ENCODE measurements around the gene COPZ1.

The COPZ1 gene

GRCh38 chr12:54374562-54375258, 49.8 kb downstream of the COPZ1 start:
- DNase-seq (ENCODE audit: extremely low read depth, low read depth): no peak
- TF ChIP-seq, protein P1, sequence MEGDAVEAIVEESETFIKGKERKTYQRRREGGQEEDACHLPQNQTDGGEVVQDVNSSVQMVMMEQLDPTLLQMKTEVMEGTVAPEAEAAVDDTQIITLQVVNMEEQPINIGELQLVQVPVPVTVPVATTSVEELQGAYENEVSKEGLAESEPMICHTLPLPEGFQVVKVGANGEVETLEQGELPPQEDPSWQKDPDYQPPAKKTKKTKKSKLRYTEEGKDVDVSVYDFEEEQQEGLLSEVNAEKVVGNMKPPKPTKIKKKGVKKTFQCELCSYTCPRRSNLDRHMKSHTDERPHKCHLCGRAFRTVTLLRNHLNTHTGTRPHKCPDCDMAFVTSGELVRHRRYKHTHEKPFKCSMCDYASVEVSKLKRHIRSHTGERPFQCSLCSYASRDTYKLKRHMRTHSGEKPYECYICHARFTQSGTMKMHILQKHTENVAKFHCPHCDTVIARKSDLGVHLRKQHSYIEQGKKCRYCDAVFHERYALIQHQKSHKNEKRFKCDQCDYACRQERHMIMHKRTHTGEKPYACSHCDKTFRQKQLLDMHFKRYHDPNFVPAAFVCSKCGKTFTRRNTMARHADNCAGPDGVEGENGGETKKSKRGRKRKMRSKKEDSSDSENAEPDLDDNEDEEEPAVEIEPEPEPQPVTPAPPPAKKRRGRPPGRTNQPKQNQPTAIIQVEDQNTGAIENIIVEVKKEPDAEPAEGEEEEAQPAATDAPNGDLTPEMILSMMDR (IDR thresholded peaks at IDR 0.05; ENCODE audit: low read depth, low read length): no peak

- no peak for DNase-seq (ENCODE audit: extremely low read depth, low read depth)
- TF ChIP-seq, protein P1 (IDR thresholded peaks at IDR 0.05; ENCODE audit: low read depth, low read length): no peak
These were observed 50.3 kb downstream of the COPZ1 start for GRCh38 chr12:54375259-54375579.

GRCh38 chr12:54376596-54376995, 51.7 kb downstream of the COPZ1 start:
- no peak for DNase-seq (ENCODE audit: extremely low read depth, low read depth)
- TF ChIP-seq, protein P1 (IDR thresholded peaks at IDR 0.05; ENCODE audit: low read depth, low read length): no peak

DNA sequence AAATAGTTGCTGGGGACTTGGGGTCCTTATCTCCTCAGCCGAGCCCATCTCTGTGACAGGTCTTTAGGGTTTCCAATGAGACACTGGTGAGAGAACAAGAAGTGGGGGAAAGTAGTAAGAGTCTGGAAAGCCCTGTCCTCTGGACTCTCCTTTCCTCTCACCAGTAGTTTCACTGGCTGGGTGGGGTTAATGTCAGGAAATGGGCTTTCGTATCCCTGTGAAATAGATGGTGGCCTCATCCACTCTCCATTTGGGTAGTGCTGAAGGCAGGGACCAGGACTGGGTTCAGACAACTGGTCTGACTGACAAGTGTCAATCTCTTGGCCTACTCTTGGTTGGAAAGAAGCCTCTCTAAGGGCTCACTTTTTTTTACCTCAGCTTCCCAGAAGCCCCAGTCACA, 52.1 kb downstream of the COPZ1 start:
- TF ChIP-seq, protein P1 (IDR thresholded peaks at IDR 0.05; ENCODE audit: low read depth, low read length): no peak

DNA sequence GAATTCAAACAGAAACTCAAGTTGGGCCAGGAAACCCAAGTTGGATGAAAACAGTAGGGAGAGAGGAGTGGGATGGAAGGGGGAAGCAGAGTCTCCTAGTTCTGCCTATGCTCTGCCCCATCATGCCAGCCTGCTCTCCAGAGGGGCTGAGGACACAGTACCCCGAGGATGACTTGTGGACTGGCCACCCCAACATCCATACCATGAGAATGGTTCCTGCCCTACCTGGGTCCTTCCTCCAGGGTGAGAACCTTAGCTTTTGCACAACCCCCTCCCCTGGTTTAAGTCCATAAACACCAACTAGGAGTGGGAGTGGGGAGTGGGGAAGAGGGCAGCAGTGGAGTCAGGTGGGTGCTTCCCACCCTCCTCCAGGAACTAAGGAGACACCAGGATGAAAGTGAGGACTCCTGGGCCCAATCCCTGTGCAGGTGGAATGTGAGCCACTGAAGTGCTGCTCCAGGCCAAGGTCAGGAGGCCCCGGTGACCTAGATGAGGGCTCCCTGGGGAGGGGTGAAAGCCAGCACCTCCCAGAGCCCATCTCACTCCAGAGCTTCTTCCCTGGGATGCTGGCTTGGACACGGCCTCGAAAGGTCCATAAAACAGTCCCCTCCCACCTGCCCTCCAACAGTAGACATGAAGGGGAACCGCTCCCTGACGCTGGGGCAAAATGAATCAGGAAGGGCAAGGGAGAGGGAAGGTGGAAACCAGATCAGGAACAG, 53.0 kb downstream of the COPZ1 start:
- TF ChIP-seq, protein P1 (IDR thresholded peaks at IDR 0.05; ENCODE audit: low read depth, low read length): no peak
- DNase-seq (ENCODE audit: extremely low read depth, low read depth): no peak

More for the DNA sequence above, 52.1 kb downstream of the COPZ1 start:
- DNase-seq (ENCODE audit: extremely low read depth, low read depth): no peak

DNA sequence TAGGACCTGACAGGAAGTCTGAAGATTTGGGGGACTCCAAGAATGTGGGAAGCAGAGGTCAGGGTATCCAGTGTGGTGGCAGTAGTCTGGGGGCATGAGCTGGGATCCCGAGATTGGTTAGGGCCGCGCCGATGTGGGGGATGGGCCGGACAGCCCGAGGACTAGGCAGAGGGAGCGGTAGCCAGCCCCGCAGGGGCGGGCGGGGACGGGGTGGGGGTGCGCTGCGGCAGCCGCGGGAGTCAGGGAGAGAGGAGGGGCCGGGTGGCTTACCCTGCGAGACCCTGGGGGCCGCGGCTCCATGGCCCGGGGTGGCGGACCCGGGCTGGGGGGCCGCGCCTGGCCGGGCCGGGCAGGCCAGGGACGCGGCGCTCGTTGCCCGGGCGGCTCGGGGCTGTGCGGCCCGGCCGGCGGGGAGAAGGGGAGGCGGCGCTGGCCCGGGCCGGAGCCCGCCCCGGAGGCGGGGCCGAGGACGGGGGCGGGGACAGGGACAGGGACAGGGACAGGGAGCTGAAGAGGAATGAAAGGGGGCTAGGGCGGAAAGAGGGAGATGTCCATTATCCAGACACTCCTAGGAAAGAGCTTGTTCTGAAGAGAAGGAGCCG, 54.0 kb downstream of the COPZ1 start:
- TF ChIP-seq, protein P1 (IDR thresholded peaks at IDR 0.05; ENCODE audit: low read depth, low read length): no peak
- no peak for DNase-seq (ENCODE audit: extremely low read depth, low read depth)

All from AG09319 (cell line).